ENCODE results near the gene MTA2.

Gene MTA2

DNA sequence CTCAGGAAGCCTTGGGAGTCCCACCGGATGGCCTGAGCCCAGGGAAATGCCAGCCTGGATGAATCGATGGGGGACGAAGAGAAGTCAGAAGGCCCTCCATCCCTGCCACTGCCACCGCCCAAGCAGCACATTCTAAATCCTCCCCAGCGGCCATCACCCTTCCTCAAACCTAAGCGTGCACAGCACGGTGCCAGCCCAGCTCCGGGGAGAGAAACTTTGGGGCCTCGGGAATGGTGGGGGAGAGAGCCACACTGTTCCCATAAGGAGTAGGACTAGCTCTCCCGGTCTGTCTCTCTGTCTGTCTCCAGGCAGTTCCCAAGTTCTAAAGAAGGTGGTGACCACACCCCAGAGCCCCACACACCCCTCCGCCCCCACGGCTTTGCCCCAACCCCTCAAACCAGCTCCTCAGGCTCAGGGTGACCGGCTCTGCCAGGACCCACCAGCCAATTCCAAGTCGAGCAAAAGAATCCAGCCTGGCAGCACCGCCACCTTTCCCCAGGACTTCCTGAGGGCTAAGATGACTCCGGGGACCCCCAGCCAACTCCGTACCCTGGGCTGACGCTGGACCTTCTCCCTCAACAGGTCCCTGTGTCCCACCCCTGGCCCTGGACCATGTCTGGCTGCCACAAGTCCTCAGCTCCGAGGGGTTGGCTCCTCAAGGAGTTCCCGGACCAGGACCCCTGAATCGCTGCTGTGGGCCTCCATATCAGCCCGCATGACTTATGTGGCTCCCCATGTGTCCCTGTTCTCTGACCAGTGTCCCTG lies 57.8 kb downstream of the MTA2 start:
- intact Hi-C loops (cut with DNase I; ENCODE audit: low total_unique reads) = loop anchor here (5.0 to 10.0 kb wide), 4 partner anchors 37 to 147 kb away; partner anchors contain the start of gene TUT1
- Histone ChIP-seq H3K27me3 (no peaks in the 10 kb centered on the region), H3K4me1 (peaks cover 5 to 77% (median 61%) of the 10 kb centered on the region in 4 donors), H3K9me3 (no peaks in the 10 kb centered on the region), H3K4me3 (peak overlapping the region; percentile 86 to 87), H3K36me3 (peaks cover 0 to 14% (median 0%) of the 10 kb centered on the region in 3 donors), H3K27ac (peak overlapping the region; percentile 98)
- peak in 1 of 2 donors; percentile 69 for DNase-seq
- TF ChIP-seq, protein P1, sequence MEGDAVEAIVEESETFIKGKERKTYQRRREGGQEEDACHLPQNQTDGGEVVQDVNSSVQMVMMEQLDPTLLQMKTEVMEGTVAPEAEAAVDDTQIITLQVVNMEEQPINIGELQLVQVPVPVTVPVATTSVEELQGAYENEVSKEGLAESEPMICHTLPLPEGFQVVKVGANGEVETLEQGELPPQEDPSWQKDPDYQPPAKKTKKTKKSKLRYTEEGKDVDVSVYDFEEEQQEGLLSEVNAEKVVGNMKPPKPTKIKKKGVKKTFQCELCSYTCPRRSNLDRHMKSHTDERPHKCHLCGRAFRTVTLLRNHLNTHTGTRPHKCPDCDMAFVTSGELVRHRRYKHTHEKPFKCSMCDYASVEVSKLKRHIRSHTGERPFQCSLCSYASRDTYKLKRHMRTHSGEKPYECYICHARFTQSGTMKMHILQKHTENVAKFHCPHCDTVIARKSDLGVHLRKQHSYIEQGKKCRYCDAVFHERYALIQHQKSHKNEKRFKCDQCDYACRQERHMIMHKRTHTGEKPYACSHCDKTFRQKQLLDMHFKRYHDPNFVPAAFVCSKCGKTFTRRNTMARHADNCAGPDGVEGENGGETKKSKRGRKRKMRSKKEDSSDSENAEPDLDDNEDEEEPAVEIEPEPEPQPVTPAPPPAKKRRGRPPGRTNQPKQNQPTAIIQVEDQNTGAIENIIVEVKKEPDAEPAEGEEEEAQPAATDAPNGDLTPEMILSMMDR (IDR thresholded peaks at IDR 0.05) = no peak
